Stimulated activated CD4-positive, alpha-beta T cell treated with anti-CD3 and anti-CD28 coated beads, TNF-alpha, amount 100 ng/mL, for 24 hours (primary cell): Measurements from ENCODE around the gene POM121.
"Not testable (repeated sequence)": the region's sequence is repeated elsewhere in the genome, so short reads cannot be mapped to it uniquely, and the experiment has no call there.

ENCODE experiments used
- DNase-seq, 3 experiments: peaks; one replicate each; pipeline ENCODE4 v3.0.0-alpha.2; 2020; ENCODE audit warnings: low read depth in 3 of 3

POM121 gene

DNA sequence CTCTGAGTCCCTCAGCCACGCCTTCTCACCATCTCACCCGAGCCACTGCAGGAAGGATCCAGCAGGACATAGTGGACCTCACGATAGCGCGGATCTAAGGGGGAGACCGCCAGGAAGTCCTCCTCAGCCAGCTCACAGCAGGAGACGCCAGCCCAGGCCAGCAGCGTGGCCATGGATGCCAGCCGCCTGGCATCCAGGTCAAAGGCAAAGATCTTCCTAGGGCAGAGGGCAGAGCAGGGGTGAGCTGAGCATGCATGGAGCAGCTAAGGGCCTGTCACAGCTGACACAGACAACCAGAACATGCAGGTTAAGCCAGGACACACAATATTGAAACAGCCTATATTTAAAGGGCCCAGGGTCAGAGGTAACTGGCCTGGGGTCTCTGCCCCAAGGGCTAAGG, 24.4 kb downstream of the POM121 start:
- not testable (repeated sequence) for DNase-seq

- not testable (repeated sequence) for DNase-seq
These were observed 24.8 kb downstream of the POM121 start for GRCh38 chr7:72949686-72950085.

- not testable (repeated sequence) for DNase-seq
These were observed 25.5 kb downstream of the POM121 start for GRCh38 chr7:72950432-72950831.

- not testable (repeated sequence) for DNase-seq
These were observed 29.1 kb downstream of the POM121 start for GRCh38 chr7:72953901-72954562.

DNA sequence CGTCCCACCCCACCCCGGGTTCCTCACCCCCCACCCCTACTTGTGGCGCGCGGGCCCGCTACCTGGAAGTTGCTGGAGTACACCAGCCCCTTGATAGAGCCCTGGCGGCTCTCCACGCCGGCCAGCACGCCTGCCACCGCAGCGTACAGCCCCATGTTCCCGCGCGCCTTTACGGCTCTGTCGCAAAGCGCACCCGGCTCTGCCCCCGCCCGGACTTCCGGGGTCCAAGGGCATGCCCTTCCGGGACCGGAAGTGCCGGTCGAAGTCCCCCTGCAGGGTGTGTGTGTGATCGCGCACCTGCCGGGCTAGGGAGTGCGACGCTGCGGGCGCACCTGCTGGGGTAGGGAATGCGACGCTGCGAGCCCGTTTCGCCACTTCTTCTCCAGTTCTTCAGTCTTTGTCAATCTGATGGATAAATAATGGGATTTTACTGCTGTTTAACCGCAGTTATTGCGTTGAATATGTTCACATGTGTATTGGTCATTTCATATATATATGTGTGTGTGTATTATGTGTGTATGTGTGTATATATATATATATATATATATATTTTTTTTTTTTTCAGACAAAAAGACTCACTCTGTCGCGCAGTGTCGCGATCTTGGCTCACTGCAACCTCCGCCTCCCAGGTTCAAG, 29.8 kb downstream of the POM121 start:
- not testable (repeated sequence) for DNase-seq

- DNase-seq = not testable (repeated sequence)
These were observed 35.1 kb downstream of the POM121 start for GRCh38 chr7:72960029-72960428.

DNA sequence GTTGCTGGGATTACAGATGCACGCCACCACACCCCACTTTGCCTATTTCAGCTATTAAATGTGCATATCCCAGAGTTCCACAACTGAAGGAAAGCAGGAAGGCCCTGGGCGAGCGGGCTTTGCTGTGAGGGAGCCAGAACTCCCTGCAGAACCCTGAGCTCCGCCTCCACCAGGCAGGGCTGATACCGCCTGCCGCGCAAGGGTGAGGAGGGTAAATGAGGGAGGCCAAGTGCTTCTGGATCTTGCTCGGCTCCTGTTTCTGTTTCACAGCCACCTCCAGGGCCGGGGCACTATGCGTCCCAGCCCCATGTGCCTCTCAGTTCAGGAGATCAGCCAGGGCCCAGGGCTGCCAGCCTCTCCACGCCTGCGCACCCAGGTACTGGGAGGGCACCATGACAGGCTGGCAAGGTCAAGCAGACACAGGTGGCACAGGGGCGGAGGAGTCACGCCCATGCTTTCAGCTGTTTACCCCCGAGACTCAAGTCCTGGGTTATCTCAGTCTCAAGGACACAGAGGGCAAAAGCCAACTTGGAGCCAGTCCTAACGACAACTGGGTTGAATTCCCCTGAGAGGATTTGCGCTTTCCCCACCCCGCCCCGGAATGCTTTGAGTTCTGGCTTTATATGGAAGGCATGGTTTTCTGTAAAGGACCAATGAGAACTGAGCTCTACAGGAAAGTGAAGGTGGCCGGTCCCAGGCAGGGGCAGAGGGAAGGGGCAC, 35.9 kb downstream of the POM121 start:
- not testable (repeated sequence) for DNase-seq

GRCh38 chr7:72961346-72961650, 36.4 kb downstream of the POM121 start:
- not testable (repeated sequence) for DNase-seq

DNA sequence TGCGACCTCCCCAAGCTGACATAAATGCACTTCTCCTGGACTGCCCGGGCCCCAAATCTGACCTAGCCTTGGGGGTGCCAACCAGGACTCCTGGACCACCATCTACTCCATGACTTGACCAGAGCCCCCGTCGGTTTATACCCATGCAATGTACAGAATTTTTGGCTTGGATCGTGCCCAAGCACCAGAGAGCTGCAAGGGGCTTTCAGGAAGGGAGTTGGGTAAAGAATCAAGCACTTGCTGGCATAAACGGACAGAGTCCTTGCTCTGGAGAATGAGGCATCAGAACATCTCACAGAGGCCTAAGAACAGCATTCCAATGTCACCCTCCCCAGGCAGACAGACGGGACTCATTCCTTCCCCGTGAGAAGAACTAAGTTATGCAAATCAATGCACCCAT, 38.2 kb downstream of the POM121 start:
- not testable (repeated sequence) for DNase-seq

DNA sequence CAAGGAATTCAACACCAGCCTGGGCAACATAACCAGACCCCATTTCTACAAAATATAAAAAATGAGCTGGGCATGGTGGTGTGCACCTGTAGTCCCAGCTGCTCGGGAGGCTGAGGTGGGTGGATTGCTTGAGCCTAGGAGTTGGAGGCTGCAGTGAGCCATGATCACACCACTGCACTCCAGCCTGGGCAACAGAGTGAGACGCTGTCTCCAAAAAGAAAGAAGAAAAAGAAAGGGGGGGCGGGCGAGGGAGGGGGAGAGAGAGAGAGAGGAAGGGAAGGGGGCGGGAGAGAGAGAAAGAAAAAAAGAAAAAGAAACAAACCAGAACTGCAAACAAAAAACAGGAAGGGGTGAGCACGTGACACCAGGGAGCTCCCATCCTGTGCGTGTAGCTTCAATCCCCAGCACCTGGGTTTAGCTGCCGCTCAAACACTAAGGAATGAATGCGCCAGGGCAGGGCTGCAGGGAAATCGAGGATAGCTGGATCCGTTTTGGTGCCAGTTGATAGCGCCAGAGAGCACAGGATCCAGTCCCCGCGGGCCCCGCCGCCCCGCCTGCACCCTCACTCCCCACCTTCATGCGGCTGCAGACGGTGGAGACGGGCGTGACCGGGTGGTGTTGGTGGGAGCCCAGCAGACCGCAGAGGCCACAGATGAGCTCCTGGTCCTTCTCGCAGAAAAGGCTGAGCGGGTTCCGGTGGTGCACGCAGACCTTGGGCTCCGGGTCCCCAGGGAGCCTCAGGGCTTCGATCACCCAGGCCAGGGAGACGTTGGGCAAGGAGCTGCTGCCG, 40.5 kb downstream of the POM121 start:
- DNase-seq = not testable (repeated sequence)

DNA sequence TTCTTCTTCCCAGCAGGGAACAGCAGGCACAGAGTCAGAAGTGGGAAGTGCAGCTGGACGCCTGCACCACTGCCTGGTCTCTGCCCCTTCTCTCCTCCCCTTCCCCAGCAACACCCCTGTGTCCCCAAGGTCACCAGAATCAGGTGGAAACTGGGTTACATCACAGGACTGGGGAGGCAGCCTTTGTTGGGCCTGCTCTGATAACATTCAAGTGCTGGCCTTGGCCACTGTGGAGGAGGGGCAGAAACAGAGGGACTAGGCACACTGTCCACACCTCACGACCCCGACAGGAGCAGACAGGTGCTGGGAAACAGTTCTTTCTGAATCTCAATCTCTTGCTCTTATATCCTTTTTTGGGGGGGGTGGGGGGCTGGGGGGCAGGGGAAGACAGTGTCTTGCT, 42.0 kb downstream of the POM121 start:
- not testable (repeated sequence) for DNase-seq

- not testable (repeated sequence) for DNase-seq
These were observed 44.2 kb downstream of the POM121 start, which contains the start of gene TRIM74 for GRCh38 chr7:72968980-72969516. Gene TRIM74, minus strand, starts transcription at chr7:72969466. Its CDS starts 3,309 bp downstream, at chr7:72966157.

DNA sequence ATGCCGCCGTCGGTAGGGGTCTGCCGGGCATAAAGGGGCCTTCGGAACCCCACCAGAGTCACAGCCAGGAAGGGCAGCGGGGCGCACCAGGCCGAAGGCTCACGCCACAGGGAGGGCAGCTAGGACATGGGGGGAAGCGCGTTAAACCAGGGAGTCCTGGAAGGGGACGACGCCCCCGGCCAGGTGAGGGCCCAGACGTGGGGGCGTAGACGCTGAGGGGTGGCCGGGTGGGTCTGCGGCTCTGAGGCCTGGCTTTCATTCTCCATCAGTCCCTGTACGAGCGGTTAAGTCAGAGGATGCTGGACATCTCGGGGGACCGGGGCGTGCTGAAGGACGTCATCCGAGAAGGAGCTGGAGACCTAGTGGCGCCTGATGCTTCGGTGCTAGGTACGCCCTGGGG, 44.8 kb downstream of the POM121 start:
- DNase-seq = not testable (repeated sequence)

- DNase-seq = not testable (repeated sequence)
These were observed 46.6 kb downstream of the POM121 start for GRCh38 chr7:72971505-72971904.

- not testable (repeated sequence) for DNase-seq
These were observed 49.9 kb downstream of the POM121 start for GRCh38 chr7:72974781-72975180.

DNA sequence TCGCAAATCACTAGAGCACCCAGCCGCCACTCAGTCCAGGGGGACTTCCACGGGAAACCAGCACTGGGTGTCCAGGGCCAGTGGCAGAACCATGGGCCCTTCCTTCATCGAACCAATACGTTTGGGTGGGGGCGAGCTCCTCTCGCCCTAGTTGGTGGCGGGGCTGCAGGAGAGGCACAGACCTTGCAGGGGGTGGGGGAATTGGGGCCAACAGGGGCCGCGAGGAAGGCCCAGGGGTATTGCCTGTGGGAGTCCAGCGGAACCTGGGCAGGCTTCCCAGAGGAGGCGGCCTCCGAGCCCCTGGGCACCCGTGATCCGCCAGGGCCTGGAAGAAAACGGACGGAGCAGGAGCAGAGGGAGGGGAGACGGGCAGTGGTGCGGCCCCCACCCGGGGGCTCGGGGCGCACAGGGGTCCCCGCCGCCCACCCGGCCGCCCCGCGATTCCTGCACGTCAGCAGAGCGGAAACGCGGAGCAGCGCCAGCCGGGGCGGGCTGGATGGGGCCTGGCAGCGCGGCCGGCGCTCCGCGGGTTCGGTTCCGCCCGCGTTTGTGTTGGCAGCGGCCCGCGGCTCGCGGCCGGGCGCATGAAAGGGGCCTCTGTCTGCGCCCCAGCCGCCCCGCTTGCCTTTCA, 50.9 kb downstream of the POM121 start:
- not testable (repeated sequence) for DNase-seq

DNA sequence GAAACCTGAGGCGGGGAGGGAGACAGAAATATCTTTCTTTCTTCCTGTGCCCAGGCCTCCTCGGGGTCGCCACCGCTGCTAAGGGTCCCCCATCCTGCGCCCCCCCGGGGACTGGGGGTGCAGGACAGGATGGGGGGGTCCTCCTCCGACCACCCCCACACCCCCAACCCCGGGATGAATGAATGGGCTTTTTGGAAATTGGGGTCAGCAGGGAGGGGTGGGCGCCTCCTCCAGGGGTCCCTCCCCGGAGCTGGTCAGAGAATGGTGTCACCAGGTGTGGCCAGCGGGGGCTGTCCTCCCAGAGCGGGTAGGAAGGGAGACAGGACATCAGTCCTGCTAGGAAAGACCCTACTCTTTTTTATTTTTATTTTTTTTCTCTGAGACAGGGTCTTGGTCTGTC, 51.5 kb downstream of the POM121 start:
- DNase-seq = not testable (repeated sequence)

- DNase-seq = not testable (repeated sequence)
These were observed 55.5 kb downstream of the POM121 start for GRCh38 chr7:72980382-72980781.

- not testable (repeated sequence) for DNase-seq
These were observed 57.2 kb downstream of the POM121 start for GRCh38 chr7:72982084-72982483.

DNA sequence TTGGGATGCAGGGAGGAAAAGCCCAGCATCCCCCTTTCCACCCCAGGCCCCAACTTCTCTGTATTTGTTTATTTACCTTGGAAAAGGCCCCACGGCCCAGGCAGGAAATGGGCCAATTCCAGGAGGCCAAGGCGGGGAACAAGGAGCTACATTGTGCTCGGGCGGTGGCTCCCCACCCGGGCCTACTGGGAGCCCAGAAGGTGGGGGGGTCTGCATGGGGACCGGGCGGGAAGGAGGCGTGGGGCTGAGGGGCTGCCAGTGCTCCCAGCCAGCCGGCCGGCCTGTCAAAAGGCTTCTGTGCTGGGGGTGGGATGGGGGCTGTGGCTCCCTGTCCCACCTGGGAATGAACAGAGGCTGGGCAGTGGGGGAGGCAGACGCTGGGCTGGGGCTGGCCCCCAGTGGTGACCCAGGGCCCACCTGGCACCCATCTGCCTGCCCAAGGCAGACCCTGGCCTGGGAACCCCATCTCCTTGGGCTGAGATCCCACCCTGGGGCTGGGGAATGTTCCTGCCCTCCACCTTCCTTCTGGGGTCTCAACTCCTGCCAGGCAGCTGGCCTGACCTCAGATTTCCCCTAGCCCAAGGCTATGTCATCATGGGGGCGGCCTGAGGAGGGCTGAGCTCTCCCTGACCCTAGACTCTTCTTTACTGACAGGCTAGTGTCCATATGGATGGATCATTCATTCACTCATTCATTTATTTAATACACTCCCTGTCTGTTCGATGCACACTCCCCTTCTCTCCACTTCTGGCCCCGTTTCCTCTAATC, 65.4 kb downstream of the POM121 start:
- DNase-seq = not testable (repeated sequence)
